HCT116 (cell line): ENCODE measurements around the gene MEGF6. TPM values are rescaled to one million over a fixed set of nuclear protein-coding genes. Genes with fewer than 3 reads are reported as not detected.

ENCODE experiments used
- ATAC-seq: fragments of 200-7000 bp; cut with Tn5 transposase; 2 replicates; pipeline ENCODE4 v1.9.1; 2020; ENCODE audit warnings: mild to moderate bottlenecking, moderate library complexity
- BruUV-seq: library from RNA; stranded (reverse); fragments of 400-500 nt; replicated peaks from 2 replicates; lab custom pipeline; 2021; lab: Mats Ljungman, UMichigan
- CTCF ChIA-PET: fragments of 300-600 bp; sonication (Branson Sonifier 250); formaldehyde crosslinking; loops from one replicate; lab custom pipeline; 2021; ENCODE audit warnings: antibody characterized with exemption; lab: Charles Lee
- POLR2A ChIA-PET: fragments of 300-600, 350-600 bp; sonication (Branson Sonifier 250); formaldehyde crosslinking; loops from one replicate; lab custom pipeline; 2021; ENCODE audit warnings: antibody characterized with exemption; lab: Charles Lee
- RAD21 ChIA-PET, 2 experiments: fragments of 300-600 bp; sonication (Branson Sonifier 250); formaldehyde crosslinking; loops; one replicate each; lab custom pipeline; 2023; ENCODE audit warnings: low total read pairs in 2 of 2; ENCODE audit not compliant: uncharacterized antibody in 2 of 2, unreplicated experiment in 2 of 2, low non-redundant PET in 1 of 2; lab: Charles Lee
- DNase-seq: peaks from one replicate; pipeline ENCODE4 v3.0.0-alpha.2; 2010; ENCODE audit warnings: low read depth, low spot score
- H2AFZ ChIP-seq: fragments of 200-600 bp; shearing (Covaris generic), sonication (generic); 2 replicates; pipeline ENCODE4 v1.6.1; 2017; ENCODE audit warnings: low read depth, mixed run types, mixed read lengths, antibody characterized with exemption, low read length; ENCODE audit not compliant: poor library complexity, severe bottlenecking
- H3K27ac ChIP-seq: 2 replicates; pipeline ENCODE4 v1.5.1; 2012; ENCODE audit warnings: low read depth, low read length
- H3K27me3 ChIP-seq: fragments of 200-600 bp; sonication (generic); 2 replicates; pipeline ENCODE4 v1.6.1; 2016; ENCODE audit warnings: mixed run types, low read length, mixed read lengths; ENCODE audit not compliant: insufficient read depth
- H3K36me3 ChIP-seq, 2 experiments: fragments of 200-500 bp in 1 of 2; fragments of 200-600 bp in 1 of 2; sonication (Bioruptor generic) in 1 of 2; sonication (generic) in 1 of 2; 2 replicates each; pipeline versions ENCODE4 v1.5.1 to v1.6.1; 2014 to 2016; ENCODE audit warnings: low read length in 2 of 2, inconsistent platforms in 1 of 2, mixed read lengths in 1 of 2, mixed run types in 1 of 2; ENCODE audit not compliant: insufficient read depth in 2 of 2, control insufficient read depth in 1 of 2
- H3K4me1 ChIP-seq, 2 experiments: fragments of 200-600 bp in 1 of 2; sonication (generic) in 1 of 2; 2 replicates each; pipeline versions ENCODE4 v1.5.1 to v1.6.1; 2012 to 2017; ENCODE audit warnings: low read length in 2 of 2, inconsistent platforms in 1 of 2, mild to moderate bottlenecking in 1 of 2, mixed read lengths in 1 of 2, mixed run types in 1 of 2, moderate library complexity in 1 of 2; ENCODE audit not compliant: insufficient read depth in 2 of 2, control insufficient read depth in 1 of 2
- H3K4me2 ChIP-seq: fragments of 200-600 bp; sonication (generic); 2 replicates; pipeline ENCODE4 v1.6.1; 2017; ENCODE audit warnings: mixed run types, low read length, mixed read lengths
- H3K4me3 ChIP-seq, 2 experiments: fragments of 200-600 bp in 1 of 2; sonication (generic) in 1 of 2; replicated peaks in 1 of 2; 2 replicates each; pipeline ENCODE4 v1.5.1; 2011 to 2016; ENCODE audit warnings: low read length in 2 of 2, control low read depth in 1 of 2, low read depth in 1 of 2, mild to moderate bottlenecking in 1 of 2, mixed read lengths in 1 of 2, mixed run types in 1 of 2
- H3K79me2 ChIP-seq: fragments of 200-600 bp; sonication (generic); 2 replicates; pipeline ENCODE4 v1.6.1; 2017; ENCODE audit warnings: mild to moderate bottlenecking, mixed run types, low read length, moderate library complexity, mixed read lengths; ENCODE audit not compliant: insufficient read depth
- H3K9ac ChIP-seq: fragments of 200-600 bp; sonication (generic); 2 replicates; pipeline ENCODE4 v1.6.1; 2016; ENCODE audit warnings: low read length, mixed read lengths
- H3K9me2 ChIP-seq: fragments of 200-600 bp; sonication (generic), shearing (Covaris generic); 2 replicates; pipeline ENCODE4 v1.6.1; 2017; ENCODE audit warnings: mixed run types, mild to moderate bottlenecking, moderate library complexity; ENCODE audit not compliant: insufficient read depth
- H3K9me3 ChIP-seq, 2 experiments: fragments of 200-500 bp in 1 of 2; fragments of 200-600 bp in 1 of 2; sonication (Bioruptor generic) in 1 of 2; sonication (generic) in 1 of 2; 2 replicates each; pipeline ENCODE4 v1.6.1; 2014 to 2017; ENCODE audit warnings: low read length in 2 of 2, mixed read lengths in 2 of 2, inconsistent platforms in 1 of 2, low read depth in 1 of 2, mild to moderate bottlenecking in 1 of 2, mixed run types in 1 of 2, moderate library complexity in 1 of 2; ENCODE audit not compliant: control insufficient read depth in 1 of 2, insufficient read depth in 1 of 2
- H4K20me1 ChIP-seq: fragments of 200-600 bp; sonication (generic), shearing (Covaris generic); 2 replicates; pipeline ENCODE4 v1.6.1; 2017; ENCODE audit warnings: mixed run types, mild to moderate bottlenecking, moderate library complexity; ENCODE audit not compliant: insufficient read depth
- ATF3 ChIP-seq: IDR thresholded peaks from 2 replicates; pipeline ENCODE4 v1.6.1; 2012
- CBX3 ChIP-seq: IDR thresholded peaks from 2 replicates; pipeline ENCODE4 v1.6.1; 2012; ENCODE audit warnings: low read depth
- CEBPB ChIP-seq: IDR thresholded peaks from 2 replicates; pipeline ENCODE4 v1.6.1; 2012; ENCODE audit warnings: low read depth
- EGR1 ChIP-seq: IDR thresholded peaks from 2 replicates; pipeline ENCODE4 v1.6.1; 2012; ENCODE audit warnings: low read depth
- ELF1 ChIP-seq: IDR thresholded peaks from 2 replicates; pipeline ENCODE4 v1.6.1; 2012; ENCODE audit warnings: low read depth, borderline replicate concordance
- EZH2 ChIP-seq: fragments of 200-600 bp; sonication (generic); IDR thresholded peaks from 2 replicates; pipeline ENCODE4 v1.6.1; 2017; ENCODE audit warnings: antibody characterized with exemption, mixed run types
- FOSL1 ChIP-seq: IDR thresholded peaks from 2 replicates; pipeline ENCODE4 v1.6.1; 2012; ENCODE audit warnings: low read depth
- JUND ChIP-seq: IDR thresholded peaks from 2 replicates; pipeline ENCODE4 v1.6.1; 2012
- POLR2AphosphoS5 ChIP-seq: IDR thresholded peaks from 2 replicates; pipeline ENCODE4 v1.6.1; 2011; ENCODE audit warnings: mild to moderate bottlenecking, low read depth, low read length, moderate library complexity
- SIN3A ChIP-seq: IDR thresholded peaks from 2 replicates; pipeline ENCODE4 v1.6.1; 2012; ENCODE audit warnings: low read depth
- SRF ChIP-seq: IDR thresholded peaks from 2 replicates; pipeline ENCODE4 v1.6.1; 2012; ENCODE audit warnings: low read depth
- TCF7L2 ChIP-seq: IDR thresholded peaks from 2 replicates; pipeline ENCODE4 v1.7.0; 2011; ENCODE audit warnings: borderline replicate concordance, inconsistent platforms; ENCODE audit not compliant: insufficient read depth, insufficient read length; ENCODE audit errors: extremely low read depth
- YY1 ChIP-seq: IDR thresholded peaks from 2 replicates; pipeline ENCODE4 v1.6.1; 2011; ENCODE audit warnings: low read length, low read depth, moderate library complexity, mild to moderate bottlenecking; ENCODE audit not compliant: insufficient replicate concordance; ENCODE audit errors: extremely low read depth
- ZFX ChIP-seq: fragments of 450-650 bp; IDR thresholded peaks from 2 replicates; pipeline ENCODE4 v1.6.1; 2017
- ZNF274 ChIP-seq: fragments of 200-500 bp; sonication (Bioruptor generic); IDR thresholded peaks from 2 replicates; pipeline ENCODE4 v1.6.1; 2014; ENCODE audit warnings: mild to moderate bottlenecking, low read depth, low read length, inconsistent platforms
- intact Hi-C: fragments of 100-400 bp; cut with micrococcal nuclease; formaldehyde crosslinking; loops from 2 replicates; pipeline ENCODE4 v1.10.0; 2022
- total RNA-seq: library from RNA; stranded (reverse); gene quantifications from one replicate; pipeline ENCODE4 v1.2.1, GENCODE V29; 2021; ENCODE audit not compliant: unreplicated experiment
- TF ChIP-seq, protein P1 (sequence below): IDR thresholded peaks from 2 replicates; pipeline ENCODE4 v1.6.1; 2012; ENCODE audit warnings: low read depth

MEGF6 gene
- total RNA-seq, 1 experiment from 2014 or later, result 47.6 TPM

DNA sequence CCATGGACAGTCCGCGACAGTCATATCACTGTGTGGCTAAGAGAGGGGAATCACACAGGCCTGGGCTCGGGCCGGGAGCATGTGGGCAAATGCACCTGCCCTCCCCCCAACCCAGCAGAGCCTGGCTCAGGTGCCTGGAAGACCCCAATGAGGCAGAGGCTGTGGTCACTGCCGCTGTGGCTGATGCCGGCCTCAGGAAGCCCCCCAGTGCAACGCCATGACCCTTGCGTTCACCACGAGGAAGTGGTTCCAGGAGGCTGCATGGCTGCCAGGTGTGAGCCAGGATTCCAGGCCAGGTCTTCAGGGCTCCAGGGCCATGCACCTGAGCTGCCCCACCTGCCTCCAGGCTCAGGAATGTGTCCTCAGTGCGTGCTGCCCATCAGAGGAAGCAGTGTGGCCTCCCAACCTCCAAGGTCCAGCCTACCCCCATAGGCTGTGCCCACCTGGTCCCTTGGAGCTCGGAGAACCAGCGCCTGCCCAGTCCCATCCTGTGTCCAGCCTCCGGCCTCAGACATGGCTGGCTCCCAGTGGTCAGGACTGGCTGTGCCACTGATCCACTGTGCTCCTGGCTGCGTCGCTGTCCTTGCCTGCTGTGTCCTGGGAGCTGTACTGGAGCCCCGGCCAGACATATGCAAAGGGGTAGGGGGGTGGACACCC is 148.8 kb downstream of the MEGF6 start:
- H3K27me3 ChIP-seq, result no peaks in the 10 kb centered on the region
- no peak overlapping the region for H3K9ac ChIP-seq
- no TSS peak for BruUV-seq
- no peaks in the 10 kb centered on the region for H4K20me1 ChIP-seq
- TF ChIP-seq CEBPB (no peak), JUND (no peak), ZFX (no peak), FOSL1 (no peak), YY1 (no peak), ATF3 (no peak), EZH2 (no peak), POLR2AphosphoS5 (no peak)
- H3K4me2 ChIP-seq, result no peak overlapping the region
- intact Hi-C loops, result no loop called here
- no peak for DNase-seq
- no peak for ATAC-seq
- no peaks in the 10 kb centered on the region; the same call in 1 of the 2 replicates for H3K79me2 ChIP-seq
- ChIA-PET CTCF (interaction anchor here (0.5 kb wide), 1 partner anchor 126 kb away, joined by 3 read pairs; no protein-coding TSS in a partner anchor), RAD21 (no interaction called here), POLR2A (no interaction called here)
- no peaks in the 10 kb centered on the region for H3K9me3 ChIP-seq
- no peak overlapping the region for H2AFZ ChIP-seq
- no peaks in the 10 kb centered on the region for H3K9me2 ChIP-seq
- no peak overlapping the region for H3K27ac ChIP-seq
- H3K4me1 ChIP-seq, result peaks cover 14 to 23% of the 10 kb centered on the region in 2 experiments
- no peaks in the 10 kb centered on the region for H3K36me3 ChIP-seq
- no peak overlapping the region for H3K4me3 ChIP-seq

DNA sequence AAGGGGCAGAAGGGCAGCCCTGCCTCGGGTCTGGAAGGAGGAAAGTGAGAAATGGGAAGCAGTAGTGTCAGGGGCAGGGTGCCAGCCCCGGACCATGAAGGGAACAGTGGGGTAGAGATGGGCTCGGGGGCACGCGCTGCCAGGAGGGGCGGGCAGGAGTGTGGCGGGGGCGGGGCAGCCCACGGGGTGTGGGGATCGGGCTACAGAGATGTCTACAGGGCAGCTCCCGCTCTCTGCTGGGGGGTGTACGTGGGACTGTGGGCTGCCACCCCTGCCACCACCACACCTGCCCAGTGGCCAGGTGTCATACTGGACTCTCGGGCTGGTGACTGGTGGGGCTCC is 149.4 kb downstream of the MEGF6 start:
- ATAC-seq (no peak), DNase-seq (no peak)
- Histone ChIP-seq H3K9ac (no peak overlapping the region), H3K27me3 (no peaks in the 10 kb centered on the region), H3K4me3 (no peak overlapping the region), H3K4me1 (peaks cover 14 to 23% of the 10 kb centered on the region in 2 experiments), H3K4me2 (no peak overlapping the region), H3K9me3 (no peaks in the 10 kb centered on the region), H3K27ac (no peak overlapping the region), H4K20me1 (no peaks in the 10 kb centered on the region), H3K9me2 (no peaks in the 10 kb centered on the region), H3K36me3 (no peaks in the 10 kb centered on the region), H3K79me2 (no peaks in the 10 kb centered on the region; the same call in 1 of the 2 replicates), H2AFZ (no peak overlapping the region)
- POLR2A ChIA-PET, result no interaction called here
- no peak for TF ChIP-seq FOSL1
- no peak for TF ChIP-seq CEBPB
- no peak for TF ChIP-seq TCF7L2
- TF ChIP-seq JUND, result no peak
- no peak for TF ChIP-seq ZNF274
- no peak for TF ChIP-seq ZFX
- TF ChIP-seq, protein P1, sequence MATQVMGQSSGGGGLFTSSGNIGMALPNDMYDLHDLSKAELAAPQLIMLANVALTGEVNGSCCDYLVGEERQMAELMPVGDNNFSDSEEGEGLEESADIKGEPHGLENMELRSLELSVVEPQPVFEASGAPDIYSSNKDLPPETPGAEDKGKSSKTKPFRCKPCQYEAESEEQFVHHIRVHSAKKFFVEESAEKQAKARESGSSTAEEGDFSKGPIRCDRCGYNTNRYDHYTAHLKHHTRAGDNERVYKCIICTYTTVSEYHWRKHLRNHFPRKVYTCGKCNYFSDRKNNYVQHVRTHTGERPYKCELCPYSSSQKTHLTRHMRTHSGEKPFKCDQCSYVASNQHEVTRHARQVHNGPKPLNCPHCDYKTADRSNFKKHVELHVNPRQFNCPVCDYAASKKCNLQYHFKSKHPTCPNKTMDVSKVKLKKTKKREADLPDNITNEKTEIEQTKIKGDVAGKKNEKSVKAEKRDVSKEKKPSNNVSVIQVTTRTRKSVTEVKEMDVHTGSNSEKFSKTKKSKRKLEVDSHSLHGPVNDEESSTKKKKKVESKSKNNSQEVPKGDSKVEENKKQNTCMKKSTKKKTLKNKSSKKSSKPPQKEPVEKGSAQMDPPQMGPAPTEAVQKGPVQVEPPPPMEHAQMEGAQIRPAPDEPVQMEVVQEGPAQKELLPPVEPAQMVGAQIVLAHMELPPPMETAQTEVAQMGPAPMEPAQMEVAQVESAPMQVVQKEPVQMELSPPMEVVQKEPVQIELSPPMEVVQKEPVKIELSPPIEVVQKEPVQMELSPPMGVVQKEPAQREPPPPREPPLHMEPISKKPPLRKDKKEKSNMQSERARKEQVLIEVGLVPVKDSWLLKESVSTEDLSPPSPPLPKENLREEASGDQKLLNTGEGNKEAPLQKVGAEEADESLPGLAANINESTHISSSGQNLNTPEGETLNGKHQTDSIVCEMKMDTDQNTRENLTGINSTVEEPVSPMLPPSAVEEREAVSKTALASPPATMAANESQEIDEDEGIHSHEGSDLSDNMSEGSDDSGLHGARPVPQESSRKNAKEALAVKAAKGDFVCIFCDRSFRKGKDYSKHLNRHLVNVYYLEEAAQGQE, result no peak
- no peak for TF ChIP-seq SIN3A
- TF ChIP-seq CBX3, result no peak
- TF ChIP-seq EGR1, result no peak
- TF ChIP-seq POLR2AphosphoS5, result no peak
- no peak for TF ChIP-seq SRF
- TF ChIP-seq ELF1, result no peak
- RAD21 ChIA-PET, result no interaction called here
- CTCF ChIA-PET, result no interaction called here
- intact Hi-C loops, result no loop called here
- no TSS peak for BruUV-seq
